Measurements from ENCODE around the gene THRAP3.

DNA sequence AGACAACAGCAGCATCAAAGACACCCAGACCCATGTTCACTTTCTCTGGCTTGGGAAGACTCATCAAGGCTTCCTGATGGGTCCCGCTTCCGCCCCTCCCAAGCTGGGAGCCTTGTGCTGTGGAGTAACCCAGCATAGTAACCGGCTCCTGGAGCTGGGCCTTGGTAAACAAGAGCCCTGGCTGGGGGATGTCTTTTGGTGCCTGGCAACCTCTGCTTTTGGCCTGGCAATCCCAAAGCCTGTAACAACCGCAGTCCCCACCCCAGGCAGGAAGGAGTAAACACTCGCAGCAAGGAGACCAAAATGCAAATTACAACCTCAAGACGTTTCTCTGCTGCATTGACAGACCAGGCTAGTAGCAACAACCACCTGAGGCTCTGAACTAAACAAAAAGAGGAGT lies 16.9 kb upstream of the THRAP3 start:
- no peak for TF ChIP-seq TAF1 (IDR thresholded peaks at IDR 0.05; ENCODE audit: borderline replicate concordance, low read depth, low read length)
- no peak for TF ChIP-seq POLR2AphosphoS5 (IDR thresholded peaks at IDR 0.05; ENCODE audit: low read depth, low read length)
- TF ChIP-seq POLR2A (IDR thresholded peaks at IDR 0.05; ENCODE audit: low read depth, low read length): no peak

All from GM12892 (cell line).